HEK293 (cell line): ENCODE measurements around the gene DYNLT2.

Experiments
- CTCF ChIP-seq: fragments of 450-650 bp; formaldehyde crosslinking; IDR thresholded peaks from 2 replicates; pipeline ENCODE4 v1.5.1; 2016; ENCODE audit warnings: missing biosample characterization, missing genetic modification characterization
- YY1 ChIP-seq: fragments of 450-650 bp; formaldehyde crosslinking; IDR thresholded peaks from 2 replicates; pipeline ENCODE4 v1.5.1; 2018; ENCODE audit warnings: missing biosample characterization, missing genetic modification characterization

- TF ChIP-seq YY1 (tag by site-specific recombination): no peak
- no peak for TF ChIP-seq CTCF
Observed at GRCh38 chr6:169780571-169781091, 29.3 kb upstream of the DYNLT2 start.
